Urinary bladder (tissue), 4 donors: ENCODE measurements around the gene CYSRT1. TPM values are rescaled to one million over a fixed set of nuclear protein-coding genes. Genes with fewer than 3 reads are reported as not detected.

Experiments
- DNase-seq: peaks from one replicate; pipeline ENCODE4 v3.0.0-alpha.2; 2015; ENCODE audit errors: extremely low spot score
- H3K27ac ChIP-seq: one replicate; pipeline ENCODE4 v1.5.1; 2013; ENCODE audit warnings: low read depth, mild to moderate bottlenecking, moderate library complexity
- H3K36me3 ChIP-seq: one replicate; pipeline ENCODE4 v1.6.1; 2013; ENCODE audit warnings: mild to moderate bottlenecking, moderate library complexity; ENCODE audit not compliant: insufficient read depth
- H3K4me1 ChIP-seq: one replicate; pipeline ENCODE4 v1.6.1; 2013; ENCODE audit warnings: mild to moderate bottlenecking, moderate library complexity; ENCODE audit not compliant: insufficient read depth
- H3K4me3 ChIP-seq: one replicate; pipeline ENCODE4 v1.5.1; 2013; ENCODE audit warnings: low read depth, low read length
- WGBS: extraction: QIAGEN DNeasy Blood & Tissue Kit; methylation state at CpG from one replicate; pipeline ENCODE4 v1.1.7; 2013; 5-methylcytosine and 5-hydroxymethylcytosine counted together
- polyA plus RNA-seq: library from polyadenylated mRNA; stranded (reverse); fragments of 200-250 nt; gene quantifications from one replicate; pipeline ENCODE4 v1.2.3, GENCODE V29; 2013
- total RNA-seq: library from RNA; depleted of rRNA; stranded (reverse); fragments of >200 nt; gene quantifications from one replicate; pipeline ENCODE4 v1.2.3, GENCODE V29; 2014
- donor health status: healthy with polysubstance abuse.
- donor health status: healthy.

Gene CYSRT1
- total and polyA plus RNA-seq, 2 donors = 0.42 to 0.71 TPM

GRCh38 chr9:137221506-137222111 is 3.4 kb upstream of the CYSRT1 start:
- DNase-seq = no peak
- WGBS = 5% methylated on average over 61 of the region's 61 CpGs
- H3K4me1 ChIP-seq = peaks cover 2% of the 10 kb centered on the region
- H3K27ac ChIP-seq = no peak overlapping the region
- peak overlapping the region; percentile 49 for H3K4me3 ChIP-seq
- H3K36me3 ChIP-seq = no peaks in the 10 kb centered on the region

GRCh38 chr9:137222190-137223077 is 2.5 kb upstream of the CYSRT1 start, which contains the start of gene RNF208:
Gene RNF208 (minus strand): TSS chr9:137222240. CDS start chr9:137221212, 1,028 bp downstream.
- Histone ChIP-seq H3K27ac (peak within 1 kb of the TSS; percentile 25), H3K4me3 (peak within 1 kb of the TSS; percentile 49), H3K4me1 (peaks cover 2% of the 10 kb centered on the region), H3K36me3 (no peaks in the 10 kb centered on the region)
- DNase-seq = no peak
- 4% methylated on average over 85 of the region's 88 CpGs for whole genome bisulfite sequencing

GRCh38 chr9:137223078-137223970 is 1.6 kb upstream of the CYSRT1 start:
- DNase-seq = peak; percentile 95
- Histone ChIP-seq H3K4me3 (peak overlapping the region; percentile 49), H3K36me3 (no peaks in the 10 kb centered on the region), H3K4me1 (peaks cover 2% of the 10 kb centered on the region), H3K27ac (peak overlapping the region; percentile 93)
- 1% methylated on average over 63 of the region's 63 CpGs for WGBS

- H3K4me3 ChIP-seq = no peak overlapping the region
- 78% methylated on average over 21 of the region's 21 CpGs for WGBS
- peaks cover 2% of the 10 kb centered on the region for H3K4me1 ChIP-seq
- H3K27ac ChIP-seq = no peak overlapping the region
- no peaks in the 10 kb centered on the region for H3K36me3 ChIP-seq
- DNase-seq = no peak
Observed at GRCh38 chr9:137225699-137226331, 841 bp downstream of the CYSRT1 start.

GRCh38 chr9:137226338-137227053 is 1.5 kb downstream of the CYSRT1 start:
- H3K36me3 ChIP-seq = no peaks in the 10 kb centered on the region
- DNase-seq = no peak
- peaks cover 2% of the 10 kb centered on the region for H3K4me1 ChIP-seq
- WGBS = 66% methylated on average over 18 of the region's 18 CpGs
- no peak overlapping the region for H3K4me3 ChIP-seq
- no peak overlapping the region for H3K27ac ChIP-seq

- Histone ChIP-seq H3K27ac (no peak within 1 kb of the TSS), H3K36me3 (no peaks in the 10 kb centered on the region), H3K4me3 (no peak within 1 kb of the TSS), H3K4me1 (peaks cover 2% of the 10 kb centered on the region)
- no peak for DNase-seq
- 35% methylated on average over 25 of the region's 25 CpGs for WGBS
Observed at GRCh38 chr9:137227054-137227852, 2.3 kb downstream of the CYSRT1 start, which contains the start of gene RNF224. Gene RNF224 (plus strand): TSS chr9:137227502. CDS start chr9:137228336, 834 bp downstream.

GRCh38 chr9:137227853-137228505 is 3.0 kb downstream of the CYSRT1 start:
- no peak overlapping the region for H3K27ac ChIP-seq
- no peak overlapping the region for H3K4me3 ChIP-seq
- WGBS = 36% methylated on average over 18 of the region's 18 CpGs
- H3K36me3 ChIP-seq = no peaks in the 10 kb centered on the region
- peaks cover 2% of the 10 kb centered on the region for H3K4me1 ChIP-seq
- no peak for DNase-seq

GRCh38 chr9:137228506-137228967 is 3.6 kb downstream of the CYSRT1 start:
- 71% methylated on average over 29 of the region's 29 CpGs for WGBS
- DNase-seq = no peak
- Histone ChIP-seq H3K27ac (no peak overlapping the region), H3K4me1 (peaks cover 2% of the 10 kb centered on the region), H3K4me3 (no peak overlapping the region), H3K36me3 (no peaks in the 10 kb centered on the region)

GRCh38 chr9:137228968-137229896 is 4.3 kb downstream of the CYSRT1 start:
- no peak for DNase-seq
- WGBS = 57% methylated on average over 27 of the region's 27 CpGs
- Histone ChIP-seq H3K27ac (no peak overlapping the region), H3K4me3 (no peak overlapping the region), H3K36me3 (no peaks in the 10 kb centered on the region), H3K4me1 (no peaks in the 10 kb centered on the region)

GRCh38 chr9:137229903-137230704 is 5.1 kb downstream of the CYSRT1 start:
- 60% methylated on average over 31 of the region's 31 CpGs for WGBS
- Histone ChIP-seq H3K36me3 (no peaks in the 10 kb centered on the region), H3K27ac (no peak overlapping the region), H3K4me3 (no peak overlapping the region), H3K4me1 (no peaks in the 10 kb centered on the region)
- DNase-seq = no peak
